ENCODE measurements around the gene TSC22D4. TPM values are rescaled to one million over a fixed set of nuclear protein-coding genes. Genes with fewer than 3 reads are reported as not detected.

The TSC22D4 gene
- total and polyA plus RNA-seq, 2 donors (not counting 1 experiment from before 2014, with no cell fraction given): 13.2 to 21.1 TPM

DNA sequence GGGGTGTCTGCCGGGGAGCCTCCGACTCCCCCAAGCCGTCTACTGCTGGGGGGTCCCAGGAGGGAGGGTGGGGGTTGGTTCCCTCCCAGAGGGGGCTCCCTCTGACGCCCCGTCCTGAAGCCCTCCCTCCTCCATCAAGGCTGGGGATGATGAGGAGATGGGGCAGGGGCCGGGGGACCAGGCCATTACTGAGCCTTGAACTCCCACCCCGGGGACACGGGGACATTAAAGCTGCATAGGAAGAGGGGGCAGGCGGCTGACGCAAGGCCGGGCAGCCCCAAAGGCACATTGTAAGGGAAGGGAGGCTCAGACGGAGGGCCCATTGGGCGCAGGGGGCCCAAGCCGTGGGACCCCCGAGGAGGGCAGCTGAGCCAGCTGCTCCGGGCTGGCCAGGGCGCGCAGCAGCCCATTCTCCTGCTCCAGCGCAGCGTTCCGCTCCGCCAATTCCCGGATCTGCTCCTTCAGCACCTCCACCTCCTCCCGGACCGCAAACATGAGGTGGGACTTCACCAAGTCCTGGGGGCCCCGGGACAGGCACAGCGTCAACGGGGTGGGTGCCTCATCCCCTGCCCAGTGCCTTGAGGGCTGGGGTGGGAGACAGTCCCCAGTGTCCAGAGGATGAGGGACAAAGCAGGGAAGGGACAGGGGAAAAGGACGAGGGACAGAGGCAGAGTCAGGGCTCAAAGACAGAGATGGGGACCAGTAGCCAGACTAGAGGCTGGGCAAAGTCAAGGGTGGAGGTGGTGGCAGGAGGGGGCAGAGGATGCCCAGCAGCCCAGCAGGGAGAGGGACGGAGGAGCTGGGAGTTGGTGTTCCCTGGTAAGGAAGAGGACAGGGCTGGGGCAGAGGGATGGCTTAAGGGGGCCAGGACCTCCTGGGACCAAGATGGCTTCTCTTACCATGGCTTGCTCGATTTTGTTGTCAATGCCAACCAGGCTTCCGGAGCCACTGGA, 12.1 kb downstream of the TSC22D4 start:
- no peaks in the 10 kb centered on the region for H4K20me1 ChIP-seq (ENCODE audit: control insufficient read depth, extremely low read depth, insufficient read depth, low read length)
- no peaks in the 10 kb centered on the region for H3K27me3 ChIP-seq (ENCODE audit: control insufficient read depth, insufficient read depth, low read length)
- H3K27ac ChIP-seq (ENCODE audit: insufficient read depth, low read length): no peak overlapping the region
- H3K4me2 ChIP-seq (ENCODE audit: extremely low read depth, insufficient read depth, low read length): no peak overlapping the region
- H2AFZ ChIP-seq (ENCODE audit: low read length): no peak overlapping the region
- H3K36me3 ChIP-seq (ENCODE audit: control insufficient read depth, insufficient read depth, low read length): peaks cover 11% of the 10 kb centered on the region
- H3K4me1 ChIP-seq (ENCODE audit: control insufficient read depth, extremely low read depth, insufficient read depth, low read length): peaks cover 2% of the 10 kb centered on the region
- H3K4me3 ChIP-seq (replicated peaks in 1 of 4; ENCODE audit: control extremely low read depth in 1 of 4, insufficient read depth in 1 of 4, low read depth in 3 of 4, low read length in 4 of 4): no peak overlapping the region
- H3K9ac ChIP-seq (ENCODE audit: insufficient read depth, low read length): no peak overlapping the region
- no peaks in the 10 kb centered on the region for H3K79me2 ChIP-seq (ENCODE audit: control insufficient read depth, insufficient read depth, low read length)
- no peaks in the 10 kb centered on the region for H3K9me3 ChIP-seq (ENCODE audit: control insufficient read depth, insufficient read depth, low read depth, low read length)
- DNase-seq (ENCODE audit: low read depth in 2 of 2): no peak
- no peak for TF ChIP-seq EZH2 (IDR thresholded peaks at IDR 0.05; ENCODE audit: low read length, missing control alignments)

GRCh38 chr7:100465702-100466311, 13.2 kb downstream of the TSC22D4 start:
- TF ChIP-seq, protein P1, sequence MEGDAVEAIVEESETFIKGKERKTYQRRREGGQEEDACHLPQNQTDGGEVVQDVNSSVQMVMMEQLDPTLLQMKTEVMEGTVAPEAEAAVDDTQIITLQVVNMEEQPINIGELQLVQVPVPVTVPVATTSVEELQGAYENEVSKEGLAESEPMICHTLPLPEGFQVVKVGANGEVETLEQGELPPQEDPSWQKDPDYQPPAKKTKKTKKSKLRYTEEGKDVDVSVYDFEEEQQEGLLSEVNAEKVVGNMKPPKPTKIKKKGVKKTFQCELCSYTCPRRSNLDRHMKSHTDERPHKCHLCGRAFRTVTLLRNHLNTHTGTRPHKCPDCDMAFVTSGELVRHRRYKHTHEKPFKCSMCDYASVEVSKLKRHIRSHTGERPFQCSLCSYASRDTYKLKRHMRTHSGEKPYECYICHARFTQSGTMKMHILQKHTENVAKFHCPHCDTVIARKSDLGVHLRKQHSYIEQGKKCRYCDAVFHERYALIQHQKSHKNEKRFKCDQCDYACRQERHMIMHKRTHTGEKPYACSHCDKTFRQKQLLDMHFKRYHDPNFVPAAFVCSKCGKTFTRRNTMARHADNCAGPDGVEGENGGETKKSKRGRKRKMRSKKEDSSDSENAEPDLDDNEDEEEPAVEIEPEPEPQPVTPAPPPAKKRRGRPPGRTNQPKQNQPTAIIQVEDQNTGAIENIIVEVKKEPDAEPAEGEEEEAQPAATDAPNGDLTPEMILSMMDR (conservative IDR thresholded peaks at IDR 0.05 in 1 of 2, IDR thresholded peaks at IDR 0.05 in 1 of 2; ENCODE audit: low read depth in 1 of 2, low read length in 2 of 2): peak; percentile 66 to 76
- no peak for TF ChIP-seq EZH2 (IDR thresholded peaks at IDR 0.05; ENCODE audit: low read length, missing control alignments)
- Histone ChIP-seq H3K9ac (ENCODE audit: insufficient read depth, low read length) (no peak overlapping the region), H2AFZ (ENCODE audit: low read length) (no peak overlapping the region), H3K27me3 (ENCODE audit: control insufficient read depth, insufficient read depth, low read length) (no peaks in the 10 kb centered on the region), H3K4me1 (ENCODE audit: control insufficient read depth, extremely low read depth, insufficient read depth, low read length) (peaks cover 2% of the 10 kb centered on the region), H3K9me3 (ENCODE audit: control insufficient read depth, insufficient read depth, low read depth, low read length) (no peaks in the 10 kb centered on the region), H4K20me1 (ENCODE audit: control insufficient read depth, extremely low read depth, insufficient read depth, low read length) (no peaks in the 10 kb centered on the region), H3K36me3 (ENCODE audit: control insufficient read depth, insufficient read depth, low read length) (peaks cover 10% of the 10 kb centered on the region), H3K4me2 (ENCODE audit: extremely low read depth, insufficient read depth, low read length) (no peak overlapping the region), H3K4me3 (replicated peaks in 1 of 4; ENCODE audit: control extremely low read depth in 1 of 4, insufficient read depth in 1 of 4, low read depth in 3 of 4, low read length in 4 of 4) (no peak overlapping the region), H3K27ac (ENCODE audit: insufficient read depth, low read length) (no peak overlapping the region), H3K79me2 (ENCODE audit: control insufficient read depth, insufficient read depth, low read length) (no peaks in the 10 kb centered on the region)
- DNase-seq (ENCODE audit: low read depth in 2 of 2): peak; percentile 74 to 79

GRCh38 chr7:100465299-100465698, 13.7 kb downstream of the TSC22D4 start:
- H3K27ac ChIP-seq (ENCODE audit: insufficient read depth, low read length): no peak overlapping the region
- no peaks in the 10 kb centered on the region for H3K9me3 ChIP-seq (ENCODE audit: control insufficient read depth, insufficient read depth, low read depth, low read length)
- peak in 1 of 2 donors; percentile 47 for DNase-seq (ENCODE audit: low read depth in 2 of 2)
- H3K27me3 ChIP-seq (ENCODE audit: control insufficient read depth, insufficient read depth, low read length): no peaks in the 10 kb centered on the region
- no peak overlapping the region for H3K4me2 ChIP-seq (ENCODE audit: extremely low read depth, insufficient read depth, low read length)
- H3K9ac ChIP-seq (ENCODE audit: insufficient read depth, low read length): no peak overlapping the region
- H3K4me3 ChIP-seq (replicated peaks in 1 of 4; ENCODE audit: control extremely low read depth in 1 of 4, insufficient read depth in 1 of 4, low read depth in 3 of 4, low read length in 4 of 4): no peak overlapping the region
- peaks cover 2% of the 10 kb centered on the region for H3K4me1 ChIP-seq (ENCODE audit: control insufficient read depth, extremely low read depth, insufficient read depth, low read length)
- no peak overlapping the region for H2AFZ ChIP-seq (ENCODE audit: low read length)
- no peaks in the 10 kb centered on the region for H4K20me1 ChIP-seq (ENCODE audit: control insufficient read depth, extremely low read depth, insufficient read depth, low read length)
- no peak for TF ChIP-seq EZH2 (IDR thresholded peaks at IDR 0.05; ENCODE audit: low read length, missing control alignments)
- TF ChIP-seq, protein P1 (conservative IDR thresholded peaks at IDR 0.05 in 1 of 2, IDR thresholded peaks at IDR 0.05 in 1 of 2; ENCODE audit: low read depth in 1 of 2, low read length in 2 of 2): no peak
- H3K79me2 ChIP-seq (ENCODE audit: control insufficient read depth, insufficient read depth, low read length): no peaks in the 10 kb centered on the region
- peaks cover 10% of the 10 kb centered on the region for H3K36me3 ChIP-seq (ENCODE audit: control insufficient read depth, insufficient read depth, low read length)

All from fibroblast of lung (primary cell).